ENCODE data around the gene MAGED1. TPM values are rescaled to one million over a fixed set of nuclear protein-coding genes. Genes with fewer than 3 reads are reported as not detected.

Gene MAGED1
- total and polyA plus RNA-seq, 10 donors: 18.8 to 75.5 (median 51.9) TPM

GRCh38 chrX:51922561-51922960, 29.1 kb downstream of the MAGED1 start:
- Histone ChIP-seq H3K36me3 (no peaks in the 10 kb centered on the region), H3K9me3 (peaks cover 0 to 3% (median 0%) of the 10 kb centered on the region in 8 donors), H3K4me3 (no peak overlapping the region), H3K27ac (no peak overlapping the region), H3K4me1 (no peaks in the 10 kb centered on the region), H3K27me3 (replicated peaks in 1 of 7) (peaks cover 0 to 22% (median 0%) of the 10 kb centered on the region in 7 donors)
- TF ChIP-seq CTCF (IDR thresholded peaks at IDR 0.05 in 8 of 11, conservative IDR thresholded peaks at IDR 0.05 in 3 of 11): no peak
- no peak for TF ChIP-seq POLR2A (IDR thresholded peaks at IDR 0.05)
- TF ChIP-seq POLR2AphosphoS5 (IDR thresholded peaks at IDR 0.05): no peak
- WGBS, 5 donors: 50 to 81% (median 63%) methylated on average over 1 of the region's 1 CpG
- DNase-seq: no peak
- intact Hi-C loops (cut with DNase I; ENCODE audit: low total_unique reads): no loop called here

GRCh38 chrX:51931566-51932150, 38.2 kb downstream of the MAGED1 start:
- Histone ChIP-seq H3K27me3 (replicated peaks in 1 of 7) (no peaks in the 10 kb centered on the region), H3K9me3 (peaks cover 0 to 7% (median 0%) of the 10 kb centered on the region in 8 donors), H3K4me1 (no peaks in the 10 kb centered on the region), H3K36me3 (no peaks in the 10 kb centered on the region), H3K4me3 (no peak overlapping the region), H3K27ac (no peak overlapping the region)
- DNase-seq: no peak
- TF ChIP-seq POLR2AphosphoS5 (IDR thresholded peaks at IDR 0.05) (no peak), POLR2A (IDR thresholded peaks at IDR 0.05) (no peak), CTCF (IDR thresholded peaks at IDR 0.05 in 8 of 11, conservative IDR thresholded peaks at IDR 0.05 in 3 of 11) (no peak)
- 78 to 93% (median 83%) methylated on average over 2 to 3 of the region's 3 CpGs for WGBS, 5 donors
- intact Hi-C loops (cut with DNase I; ENCODE audit: low total_unique reads): no loop called here

Small RNAs within 50 kb of the gene (small RNA-seq; reads per million reads assigned to genes)
- gene AL929410.2 (0 reads per million in 4 donors), gene RNU6-504P (0 reads per million in 4 donors)

Other genes with a start within 250 kb of the MAGED1 start
- gene CENPVL2, start 210.8 kb upstream of the MAGED1 start, total RNA-seq: not detected
- not detected for gene CENPVL2, start 210.8 kb upstream of the MAGED1 start, polyA plus RNA-seq
- gene CENPVL1, start 183.1 kb upstream of the MAGED1 start, total RNA-seq: not detected
- not detected for gene CENPVL1, start 183.1 kb upstream of the MAGED1 start, polyA plus RNA-seq
- 10 to 100 TPM in 1 of 7 donors, 1 to 10 TPM in 6; 5.9 to 10.8 (median 7.3) TPM for gene GSPT2, start 150.2 kb upstream of the MAGED1 start, total RNA-seq
- 1 to 10 TPM; 7.3 to 9.6 (median 9.0) TPM for gene GSPT2, start 150.2 kb upstream of the MAGED1 start, polyA plus RNA-seq
- 1 to 10 TPM; 2.9 to 9.2 (median 5.1) TPM for gene MAGED4B, start 175.6 kb downstream of the MAGED1 start, total RNA-seq
- gene MAGED4B, start 175.6 kb downstream of the MAGED1 start, polyA plus RNA-seq: 1 to 10 TPM; 4.5 to 9.6 (median 9.0) TPM